Activated CD8-positive, alpha-beta memory T cell treated with anti-CD3 and anti-CD28 coated beads, Interleukin-2, amount 50 U/mL, for 48 hours (primary cell): ENCODE results near the gene GTPBP1.
A peak's percentile ranks its signal among the peaks of the same experiment; 100 is the strongest.

Experiments used
- DNase-seq: peaks from one replicate; pipeline ENCODE4 v3.0.0-alpha.2; 2020

GTPBP1 gene

DNA sequence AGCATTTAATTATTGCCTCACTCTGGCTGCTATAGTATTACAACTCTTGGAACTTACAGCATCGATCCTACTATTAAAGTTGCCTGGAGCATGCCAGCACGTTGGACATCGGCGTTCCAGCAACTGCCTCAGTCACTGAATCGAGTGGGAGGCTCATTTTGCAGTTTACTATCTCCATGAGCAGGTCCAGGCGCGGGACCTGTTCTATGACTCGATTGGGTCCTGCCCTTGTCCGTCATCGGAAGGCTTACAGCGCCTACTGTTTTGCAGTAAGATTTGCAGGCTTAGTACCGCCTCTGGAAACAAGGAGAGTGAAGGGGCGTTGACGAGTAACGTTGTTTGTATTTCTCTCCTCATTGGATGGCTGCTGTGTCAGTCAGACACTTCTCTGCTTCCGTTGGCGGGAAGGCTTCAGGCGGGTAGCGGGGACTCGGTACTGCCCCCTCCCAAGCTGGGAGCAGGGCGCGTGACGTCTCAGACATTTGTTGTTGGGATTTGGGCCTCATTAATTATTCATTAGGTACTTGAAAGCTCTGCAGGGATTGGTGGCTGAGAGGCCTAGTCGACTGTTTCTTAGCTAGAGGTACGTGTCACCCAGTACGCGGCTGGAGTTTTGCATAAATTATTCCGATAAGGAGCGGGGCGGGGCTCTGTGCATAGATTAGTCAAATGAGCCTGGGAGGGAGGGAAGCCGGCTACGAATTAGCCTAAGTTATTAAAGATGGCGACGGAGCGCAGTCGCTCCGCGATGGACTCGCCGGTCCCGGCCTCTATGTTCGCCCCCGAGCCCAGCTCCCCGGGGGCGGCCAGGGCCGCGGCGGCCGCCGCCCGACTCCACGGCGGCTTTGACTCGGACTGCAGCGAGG, at the start of gene GTPBP1:
Gene GTPBP1, plus strand, starts transcription at position 710 of the 866 bp plus-strand sequence. Its CDS starts 12 bp downstream, at position 722.
- peak; percentile 94 for DNase-seq

DNA sequence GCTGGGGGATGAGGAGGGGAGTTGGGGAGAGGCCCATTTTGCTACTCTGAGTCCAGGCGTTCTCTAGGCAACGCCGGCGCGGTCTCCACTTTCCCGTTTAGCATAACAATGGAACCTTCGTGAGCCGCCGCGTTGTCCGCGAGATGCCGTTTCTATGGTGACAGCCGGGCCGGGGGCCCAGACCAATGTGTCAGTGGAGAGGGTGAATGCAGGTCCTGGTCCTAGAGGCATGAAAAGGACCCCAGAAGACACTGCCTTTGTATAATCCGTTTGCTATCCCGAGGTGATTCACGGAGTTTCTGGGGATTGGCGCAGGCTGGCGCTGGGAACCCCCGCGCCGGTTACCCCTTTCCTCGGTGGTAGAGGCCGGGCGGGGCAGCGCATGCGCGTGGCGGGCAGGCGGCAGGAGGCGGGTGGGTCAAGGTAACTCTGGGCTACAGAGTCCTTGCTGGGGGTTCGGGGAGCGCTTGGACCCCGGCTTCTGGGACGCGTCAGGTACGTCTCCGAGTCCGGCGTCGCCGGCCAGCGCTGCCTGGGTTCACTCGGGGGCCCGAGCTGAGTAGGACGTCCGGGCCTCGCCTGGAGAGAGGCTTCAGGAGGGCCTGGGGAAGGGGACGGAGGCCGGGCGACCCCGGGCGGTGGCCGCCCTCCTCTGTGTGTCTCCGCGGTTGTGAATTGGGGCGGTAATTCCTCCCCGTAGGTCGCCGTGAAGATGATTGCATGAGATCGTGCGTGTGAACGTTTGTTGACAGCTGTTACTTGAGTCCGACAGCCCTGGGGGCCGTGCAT, 49.3 kb upstream of the GTPBP1 start, which contains the start of the genes CBY1 and FAM227A:
Gene CBY1, plus strand, starts transcription at position 383 of the 789 bp plus-strand sequence. CDS start 11,417 bp downstream, outside the sequence.
Gene FAM227A, minus strand, starts transcription at position 137 of the 789 bp plus-strand sequence. CDS start 6,224 bp downstream, outside the sequence.
- DNase-seq = peak; percentile 97

DNA sequence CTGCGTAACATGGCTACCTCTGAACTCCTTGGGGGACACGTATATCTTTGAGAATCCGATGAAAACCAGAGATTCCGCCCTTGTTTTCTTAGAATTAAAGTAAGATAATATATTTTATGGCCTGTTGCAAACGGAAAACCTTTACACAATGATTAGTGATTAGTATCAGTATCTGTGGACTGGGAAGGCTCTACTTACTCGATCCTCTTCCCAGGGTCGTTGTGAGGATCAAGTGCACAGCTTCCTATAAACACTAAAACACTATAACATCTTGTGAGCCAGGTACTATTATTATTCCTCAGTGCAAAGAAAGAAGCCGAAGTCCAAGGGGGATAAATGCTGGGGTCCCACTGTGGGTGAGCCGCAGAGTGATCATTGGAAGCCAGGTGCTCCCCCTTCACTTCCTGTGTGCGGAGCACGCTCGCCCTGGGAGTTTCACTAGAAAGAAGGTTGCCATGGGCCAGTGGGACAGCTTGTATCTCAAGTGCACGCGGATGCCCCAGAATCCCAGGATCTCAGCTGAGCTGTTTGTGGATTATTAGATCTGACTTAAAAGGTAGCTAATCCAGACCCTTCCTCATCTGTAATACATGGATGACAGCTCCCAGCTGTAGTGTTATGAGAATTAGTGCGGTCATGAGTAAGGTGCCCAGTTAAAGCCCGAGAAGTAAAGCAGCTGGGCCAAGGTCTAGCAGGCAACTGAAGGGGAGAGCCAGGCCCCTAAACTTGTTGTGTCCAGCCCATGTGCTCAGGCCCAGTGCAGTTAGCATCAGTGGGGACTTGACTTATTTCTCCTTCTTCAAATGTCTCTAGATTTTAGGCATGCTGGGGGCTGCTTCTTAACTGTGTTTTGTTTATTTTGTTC, 48.5 kb upstream of the GTPBP1 start:
- peak; percentile 70 for DNase-seq

DNA sequence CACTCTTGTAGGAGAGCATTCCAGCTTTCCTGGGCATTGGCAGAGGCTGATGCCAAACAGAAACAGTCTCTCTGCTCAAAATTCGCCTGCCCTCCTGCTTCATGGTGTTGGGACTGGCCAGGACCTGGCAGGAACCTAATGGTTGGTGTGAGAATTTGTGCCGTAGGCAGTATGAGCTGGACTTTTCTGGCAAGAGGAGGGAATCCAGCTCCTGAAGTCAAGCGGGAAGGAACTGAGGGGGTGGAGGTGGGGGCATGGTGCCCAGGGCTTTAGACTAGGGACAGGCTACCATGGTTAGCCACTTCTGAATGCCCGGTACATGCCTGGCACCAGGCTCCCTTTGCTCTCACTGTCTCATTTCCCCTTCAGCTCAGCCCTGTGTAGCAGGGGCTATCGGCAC, 30.9 kb upstream of the GTPBP1 start:
- DNase-seq = no peak

DNA sequence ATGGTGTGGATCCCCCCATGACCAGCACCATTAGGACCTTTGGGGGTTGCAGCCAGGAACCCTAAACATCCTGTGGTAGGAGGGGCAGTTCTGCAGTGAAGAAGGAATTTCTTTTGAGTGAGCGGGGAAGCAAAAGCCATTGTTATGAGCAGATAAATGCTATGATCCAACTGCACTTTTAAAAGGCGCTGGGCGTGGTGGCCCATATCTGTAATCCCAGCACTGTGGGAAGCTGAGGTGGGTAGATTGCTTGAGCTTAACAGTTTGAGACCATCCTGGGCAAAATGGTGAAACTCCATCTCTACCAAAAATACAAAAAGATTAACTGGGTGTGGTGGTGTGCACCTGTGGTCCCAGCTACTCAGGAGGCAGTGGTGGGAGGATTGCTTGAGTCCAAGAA, 29.9 kb upstream of the GTPBP1 start:
- DNase-seq = no peak

DNA sequence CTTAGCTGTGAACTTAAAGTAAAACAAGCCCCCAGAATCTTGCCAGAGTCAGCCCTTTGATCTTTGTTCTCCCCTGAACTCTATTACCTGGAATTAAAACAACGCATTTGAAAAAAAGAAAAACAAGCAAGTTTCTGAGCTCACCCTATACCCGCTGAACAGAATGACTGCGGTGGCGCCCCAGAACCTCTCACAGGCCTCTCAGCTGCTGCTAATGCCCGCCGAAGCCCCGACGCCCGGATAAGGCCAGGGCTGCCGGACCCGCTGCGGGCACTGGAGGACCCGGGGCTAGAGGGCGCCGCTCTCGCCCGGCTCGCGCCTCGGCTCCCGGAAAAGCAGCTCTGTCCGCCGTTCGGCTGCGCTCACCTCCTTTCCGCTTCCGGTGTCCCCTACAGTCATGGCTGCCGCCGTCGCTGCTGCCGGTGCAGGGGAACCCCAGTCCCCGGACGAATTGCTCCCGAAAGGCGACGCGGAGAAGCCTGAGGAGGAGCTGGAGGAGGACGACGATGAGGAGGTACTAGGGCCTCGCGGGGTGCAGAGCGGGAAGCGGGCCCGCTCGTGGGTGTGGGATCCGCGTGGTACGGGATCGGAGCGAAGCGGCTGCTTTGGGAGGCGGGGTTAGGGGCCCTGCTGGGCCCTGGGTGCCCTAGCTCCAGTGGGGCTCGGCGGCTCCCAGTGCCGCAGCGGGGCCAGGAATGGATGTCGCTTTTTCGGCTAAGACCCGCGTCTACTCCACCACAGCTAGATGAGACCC, 24.0 kb upstream of the GTPBP1 start, which contains the start of gene TOMM22:
Gene TOMM22, plus strand, starts transcription at position 376 of the 754 bp plus-strand sequence. Its CDS starts 22 bp downstream, at position 398.
- DNase-seq = peak; percentile 93

DNA sequence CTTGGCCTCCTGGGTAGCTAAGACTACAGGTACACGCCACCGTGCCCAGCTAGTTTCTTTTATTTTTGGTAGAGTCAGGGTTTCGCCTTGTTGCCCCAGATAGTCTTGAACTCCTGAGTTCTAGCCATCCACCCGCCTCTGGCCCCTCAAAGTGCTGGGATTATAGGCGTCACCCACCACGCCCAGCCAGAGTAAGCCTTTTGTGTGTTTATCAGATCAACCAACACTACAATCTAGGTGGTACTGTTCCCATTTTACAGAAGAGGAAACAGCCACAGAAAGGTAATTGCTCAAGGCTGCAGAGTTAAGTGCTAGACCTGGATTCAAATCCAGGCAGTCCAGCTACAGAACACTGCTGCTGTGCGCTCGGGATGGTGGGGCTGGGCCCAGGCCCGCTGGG, 20.8 kb upstream of the GTPBP1 start:
- no peak for DNase-seq

DNA sequence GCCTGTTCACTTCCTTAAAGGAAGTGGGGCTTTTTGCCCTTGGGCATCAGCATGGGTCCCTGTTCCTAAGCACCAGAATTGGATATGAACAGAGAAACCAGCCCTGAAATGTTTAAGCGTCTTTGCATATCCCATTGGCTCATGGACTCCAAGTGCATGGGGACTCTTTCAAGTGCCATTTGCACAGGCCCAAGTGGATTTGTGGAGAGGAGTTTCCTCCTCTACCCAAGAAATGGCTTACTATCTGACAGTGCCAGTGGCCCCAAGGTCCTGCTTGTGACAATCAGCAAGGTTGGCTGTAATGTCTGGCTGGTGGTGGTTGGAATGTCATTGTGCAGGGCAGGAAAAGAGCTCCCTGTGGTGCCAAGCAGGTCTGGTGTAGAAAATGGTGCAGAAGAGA, 20.0 kb upstream of the GTPBP1 start:
- no peak for DNase-seq

DNA sequence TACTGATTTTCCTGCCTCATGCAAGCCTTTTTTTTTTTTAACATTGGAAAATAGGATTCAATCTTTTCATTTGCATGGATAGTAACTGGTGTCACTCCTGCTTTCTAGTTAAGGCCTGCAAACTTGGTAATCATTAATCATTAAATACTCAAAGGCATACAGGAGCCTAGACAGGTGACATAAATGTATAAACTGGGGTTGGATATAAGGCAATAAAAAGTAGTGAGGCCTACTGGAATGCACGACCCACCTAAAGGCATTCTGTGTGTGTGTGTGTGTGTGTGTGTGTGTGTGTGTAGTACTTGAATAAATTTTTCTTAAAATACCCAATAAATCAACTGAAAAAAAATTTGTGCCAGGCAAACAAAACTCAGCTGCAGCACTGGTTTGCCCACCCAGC, 16.1 kb upstream of the GTPBP1 start:
- DNase-seq = no peak

DNA sequence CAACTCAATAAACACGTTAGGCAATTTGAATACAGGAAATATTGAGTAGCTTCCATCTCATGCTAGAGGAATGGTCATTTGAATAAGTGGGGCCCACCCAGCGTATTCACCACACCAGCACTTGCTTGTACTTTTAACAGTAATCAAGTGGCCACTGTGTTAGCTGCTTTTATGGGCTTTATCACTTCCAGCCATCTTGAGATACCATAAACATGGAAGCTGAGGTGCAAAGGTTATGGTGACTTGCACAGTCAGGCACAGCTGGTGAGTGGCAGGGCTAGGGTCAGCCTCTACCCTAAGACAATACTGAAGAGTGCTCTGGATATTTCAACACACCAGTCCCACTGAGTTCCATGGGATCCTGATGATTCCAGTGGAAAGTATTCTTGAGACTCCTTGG, 11.7 kb upstream of the GTPBP1 start:
- DNase-seq = no peak

DNA sequence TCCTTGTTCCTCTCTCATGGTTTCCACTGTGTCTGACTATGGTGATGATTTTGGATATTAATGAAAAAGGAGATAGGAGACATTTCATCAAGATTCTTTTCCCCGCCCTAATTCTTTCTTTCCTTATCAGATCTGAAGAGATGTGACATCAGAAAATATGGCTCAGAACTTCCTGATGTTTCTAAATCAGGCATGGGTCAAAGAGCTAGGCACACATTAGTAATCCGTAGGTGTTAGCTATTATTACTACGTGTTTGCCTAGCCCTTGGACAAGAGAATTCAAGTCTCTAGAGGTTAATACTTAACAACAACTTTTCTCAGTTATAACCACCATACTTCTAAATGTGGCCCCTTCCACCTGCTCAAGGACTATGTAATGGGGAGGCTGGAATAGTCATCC, 10.8 kb upstream of the GTPBP1 start:
- no peak for DNase-seq

DNA sequence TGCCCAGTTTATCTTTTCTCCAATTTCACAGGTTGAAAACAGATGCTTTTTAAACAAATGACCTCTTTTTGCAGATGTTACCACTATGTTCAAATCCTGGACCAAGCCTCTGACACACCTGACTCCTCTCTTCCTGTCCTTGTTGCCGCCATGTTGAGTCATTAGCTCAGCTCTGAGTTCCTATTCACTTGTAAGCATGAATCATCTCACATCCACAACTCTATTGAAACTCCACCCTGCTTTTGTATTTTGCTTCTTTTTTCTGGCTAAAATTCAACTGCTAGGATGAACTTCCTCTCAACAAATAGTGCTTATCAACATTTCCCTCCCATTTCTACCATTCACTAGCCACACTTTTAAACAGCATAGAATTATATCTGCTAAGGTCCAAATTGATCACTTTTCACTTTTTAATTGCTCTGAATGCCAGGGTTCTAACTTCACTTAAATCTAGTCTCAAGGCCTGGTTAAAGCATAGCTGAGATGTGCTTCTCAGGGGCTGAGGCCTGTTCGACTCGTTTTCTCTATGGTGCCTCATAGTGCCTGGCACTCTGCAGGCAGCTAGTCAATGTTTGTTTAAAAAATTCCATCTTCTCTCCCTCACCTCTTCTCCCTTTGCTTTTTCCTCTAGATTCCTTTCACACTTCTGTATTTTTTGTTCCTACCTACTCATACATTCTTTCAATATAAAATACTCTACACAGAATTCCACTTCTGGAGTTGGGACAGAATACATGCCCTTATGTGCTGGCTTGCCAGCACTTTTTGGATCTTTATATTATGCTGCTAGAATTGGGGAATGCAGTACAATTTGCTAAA, 8.9 kb upstream of the GTPBP1 start:
- no peak for DNase-seq

DNA sequence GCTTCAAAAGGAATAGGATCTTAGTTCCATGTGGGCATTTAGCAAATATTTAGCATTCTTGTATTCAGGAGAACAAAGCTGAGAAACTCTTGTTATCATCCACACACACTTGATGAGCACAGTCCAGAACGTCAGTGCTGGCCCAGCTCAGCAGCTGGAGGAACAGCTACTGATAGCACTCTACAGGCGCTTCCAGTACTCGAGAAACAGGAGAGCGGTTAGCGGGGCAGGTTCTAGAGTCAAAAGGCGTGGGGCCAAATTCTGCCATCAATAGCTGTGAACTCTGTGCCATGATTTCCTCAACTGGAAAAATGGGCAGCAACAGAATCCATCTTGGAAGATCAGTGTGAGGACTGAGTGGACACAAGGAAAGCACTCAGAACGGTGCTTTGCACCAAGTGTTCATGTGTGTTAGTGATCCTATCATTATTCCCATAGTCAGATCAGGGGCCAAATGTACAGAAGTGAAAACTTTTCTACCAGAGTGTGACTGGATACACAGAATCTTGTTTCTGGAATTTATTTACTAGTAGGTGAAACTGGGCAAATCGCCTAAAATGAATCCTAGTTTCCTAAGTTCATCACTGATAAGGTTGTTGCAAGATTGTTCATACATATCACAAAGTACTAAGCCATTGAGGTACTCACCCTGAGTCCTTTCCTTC, 8.2 kb upstream of the GTPBP1 start:
- no peak for DNase-seq

DNA sequence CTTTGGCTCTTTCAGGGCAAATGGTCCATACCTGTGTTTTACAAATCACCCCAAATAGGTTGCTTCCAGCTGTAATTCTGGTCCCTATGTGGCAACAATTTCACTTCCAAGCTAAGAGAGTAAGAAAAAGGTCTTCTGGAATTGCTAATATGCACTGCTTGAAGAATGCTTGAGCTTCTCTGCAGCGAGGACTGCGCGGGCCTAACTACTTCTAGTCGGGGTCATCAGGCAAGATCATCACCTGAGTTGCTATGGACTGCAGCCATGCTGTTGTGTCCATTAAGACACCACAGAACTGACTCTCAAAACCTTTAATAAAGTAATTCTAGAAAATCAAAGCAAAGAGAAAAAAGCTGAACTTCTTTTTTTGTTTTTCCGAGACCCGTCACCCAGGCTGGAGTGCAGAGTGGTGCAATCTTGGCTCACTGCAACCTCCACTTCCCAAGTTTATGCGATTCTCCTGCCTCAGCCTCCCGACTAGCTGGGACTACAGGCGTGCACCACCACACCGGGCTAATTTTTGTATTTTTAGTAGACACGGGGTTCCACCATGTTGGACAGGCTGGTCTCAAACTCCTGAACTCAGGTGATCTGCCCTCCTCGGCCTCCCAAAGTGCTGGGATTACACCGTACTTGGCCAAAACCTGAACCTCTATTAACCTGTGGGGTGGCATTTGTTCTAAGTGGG, 7.2 kb upstream of the GTPBP1 start:
- DNase-seq = no peak

DNA sequence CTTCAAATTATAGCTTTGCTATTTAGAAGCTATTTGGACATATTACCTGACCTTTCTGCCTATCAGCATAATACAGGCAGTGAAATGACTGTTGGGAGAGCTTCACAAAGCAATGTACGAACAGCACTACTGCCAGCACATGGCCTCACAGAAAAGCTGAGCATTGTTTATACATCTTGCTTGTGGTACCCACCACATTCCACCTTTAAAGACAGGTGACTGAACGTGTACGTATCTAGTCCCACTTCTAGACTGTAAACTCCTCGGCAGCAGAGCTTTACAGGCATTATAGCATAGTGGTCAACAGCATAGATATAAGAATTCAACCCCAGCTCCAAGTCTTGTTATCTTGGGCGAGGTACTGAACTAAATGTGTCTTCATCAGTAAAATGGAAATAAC, 6.6 kb upstream of the GTPBP1 start:
- no peak for DNase-seq

DNA sequence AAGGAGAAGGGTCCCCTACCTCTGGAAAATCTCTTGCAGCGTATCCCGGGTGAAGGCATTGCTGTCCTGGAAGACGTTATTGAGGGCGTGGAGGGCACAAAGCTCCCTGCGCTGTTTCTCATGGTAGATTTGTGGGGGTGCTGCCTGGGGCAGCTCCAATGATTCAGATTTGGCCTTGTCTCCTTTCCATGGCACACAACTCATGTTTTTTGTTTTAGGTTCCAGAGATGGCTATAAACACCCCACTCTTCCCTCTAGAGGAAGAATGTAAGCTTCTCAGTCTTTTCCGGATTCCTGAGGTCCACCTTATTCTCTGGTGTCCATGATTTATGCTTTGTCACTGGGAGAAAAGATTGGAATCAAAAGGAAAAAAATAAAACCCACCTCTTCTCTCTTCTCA, 6.0 kb upstream of the GTPBP1 start:
- no peak for DNase-seq

DNA sequence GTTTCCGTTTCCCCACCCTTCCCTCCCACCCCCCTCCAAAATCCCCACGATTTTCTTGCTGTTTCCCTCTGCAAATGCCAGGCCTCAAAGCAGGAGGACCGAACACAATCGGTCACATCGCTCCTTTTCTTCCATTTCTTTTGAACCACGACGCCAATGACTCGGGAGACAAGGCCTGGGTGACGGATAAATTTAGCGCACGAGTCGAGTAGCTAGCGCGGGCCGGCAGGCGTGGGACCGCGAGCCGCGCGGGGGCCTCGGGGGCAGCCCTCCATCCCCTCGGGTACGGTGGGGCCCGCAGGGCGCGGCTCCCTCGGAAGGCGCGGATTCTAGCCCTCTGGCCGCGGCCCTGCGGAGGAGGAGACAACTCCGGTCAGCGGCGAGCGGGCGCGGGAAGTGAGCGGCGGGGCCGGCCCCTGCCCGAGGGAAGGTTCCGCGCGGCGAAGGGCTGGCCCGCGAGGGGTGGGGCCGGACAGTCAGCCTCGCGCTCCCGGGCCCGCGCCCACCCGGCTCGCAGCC, 5.4 kb upstream of the GTPBP1 start:
- DNase-seq = no peak

DNA sequence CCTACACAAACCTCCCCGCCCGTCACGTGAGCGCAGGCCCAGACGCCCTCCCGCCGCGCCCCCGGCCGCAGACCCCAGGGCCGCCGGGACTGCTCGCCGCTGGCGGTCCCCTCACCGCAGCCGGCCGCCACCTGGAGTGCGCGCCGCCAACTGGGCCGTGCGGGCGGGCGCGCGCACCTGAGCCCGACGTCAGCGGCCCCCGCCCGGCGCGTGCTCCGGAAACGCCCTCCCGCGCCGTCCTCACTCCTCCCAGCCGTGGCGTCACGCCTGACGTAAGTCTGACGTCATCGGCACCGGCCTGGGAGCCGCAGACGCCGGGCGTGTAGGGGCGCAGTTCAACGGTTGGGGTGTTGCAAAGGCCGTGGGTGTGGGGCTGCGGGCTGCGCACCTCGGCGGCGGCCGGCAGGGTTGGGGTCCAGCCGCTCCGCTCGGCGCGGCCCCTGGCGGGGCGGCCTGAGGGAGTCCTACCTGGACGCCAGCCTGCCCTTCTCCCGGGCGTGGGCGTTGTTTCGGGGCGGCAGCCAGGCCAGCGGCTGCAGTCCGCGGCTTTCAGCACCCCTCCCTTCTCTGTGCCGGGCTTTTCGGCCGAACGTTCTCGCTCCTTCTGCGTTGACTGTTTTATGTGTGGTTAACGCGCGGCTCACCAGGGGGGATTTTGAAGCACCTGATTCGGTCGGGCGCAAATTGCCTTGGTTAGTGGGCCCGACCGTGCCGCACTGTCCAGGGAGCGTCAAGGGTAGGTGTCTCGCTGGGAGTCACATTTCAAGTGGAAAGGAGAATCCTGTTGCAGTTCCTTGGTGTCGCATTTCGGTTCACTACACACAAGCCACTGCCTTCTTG, 4.7 kb upstream of the GTPBP1 start, which contains the start of gene JOSD1:
Gene JOSD1, minus strand, starts transcription at position 155 of the 840 bp plus-strand sequence. CDS start 956 bp downstream, outside the sequence.
- peak; percentile 100 for DNase-seq
